DMS 273 (cell line): ENCODE results near the gene MED16.
A peak's percentile ranks its signal among the peaks of the same experiment; 100 is the strongest.

Experiments
- DNase-seq: peaks from one replicate; lab custom pipeline; 2025; ENCODE audit not compliant: unreplicated experiment; lab: John Stamatoyannopoulos, UW

Gene MED16

GRCh38 chr19:927780-928401, 34.9 kb upstream of the MED16 start:
- no peak for DNase-seq

- no peak for DNase-seq
Measured at GRCh38 chr19:927351-927779, 34.4 kb upstream of the MED16 start.

DNA sequence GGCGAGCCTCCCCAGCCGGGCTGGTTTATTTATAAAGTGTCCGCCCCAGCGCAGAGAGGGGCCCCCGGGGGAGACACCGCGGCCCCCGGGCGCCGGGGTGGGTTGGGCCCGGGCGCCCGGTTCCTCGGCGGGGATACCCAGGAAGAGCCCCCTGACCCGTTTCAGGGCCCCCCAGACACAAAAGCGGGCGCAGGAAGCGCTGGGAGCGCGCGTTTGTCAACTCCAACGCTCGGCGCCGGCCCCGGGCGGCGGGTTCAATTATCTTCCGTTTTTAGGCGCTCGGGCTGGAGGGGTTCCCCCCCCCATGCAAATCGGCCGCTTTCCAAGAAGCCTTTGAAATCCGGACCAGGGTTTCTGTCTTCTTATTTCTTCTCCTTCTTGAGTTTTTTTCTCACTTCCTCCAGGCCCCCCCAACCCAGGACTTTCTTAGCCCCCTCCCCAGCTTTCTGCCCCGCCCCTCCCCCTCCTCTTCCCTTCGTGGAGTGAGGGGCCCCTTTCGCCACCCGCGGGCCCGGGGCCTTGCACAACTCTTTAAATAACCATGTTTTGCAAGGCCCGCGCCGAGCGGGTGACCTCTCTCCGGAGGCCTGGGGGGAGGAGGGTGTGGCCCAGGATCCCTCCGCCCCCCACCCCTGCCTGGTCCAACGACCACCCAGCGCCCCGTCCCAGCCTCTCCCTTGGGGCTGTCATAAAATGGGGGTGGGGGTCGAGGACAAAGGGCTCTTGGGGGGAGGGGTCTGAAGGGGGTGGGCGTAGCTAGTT, 33.8 kb upstream of the MED16 start:
- peak; percentile 84 for DNase-seq

GRCh38 chr19:926323-926588, 33.3 kb upstream of the MED16 start:
- no peak for DNase-seq

DNA sequence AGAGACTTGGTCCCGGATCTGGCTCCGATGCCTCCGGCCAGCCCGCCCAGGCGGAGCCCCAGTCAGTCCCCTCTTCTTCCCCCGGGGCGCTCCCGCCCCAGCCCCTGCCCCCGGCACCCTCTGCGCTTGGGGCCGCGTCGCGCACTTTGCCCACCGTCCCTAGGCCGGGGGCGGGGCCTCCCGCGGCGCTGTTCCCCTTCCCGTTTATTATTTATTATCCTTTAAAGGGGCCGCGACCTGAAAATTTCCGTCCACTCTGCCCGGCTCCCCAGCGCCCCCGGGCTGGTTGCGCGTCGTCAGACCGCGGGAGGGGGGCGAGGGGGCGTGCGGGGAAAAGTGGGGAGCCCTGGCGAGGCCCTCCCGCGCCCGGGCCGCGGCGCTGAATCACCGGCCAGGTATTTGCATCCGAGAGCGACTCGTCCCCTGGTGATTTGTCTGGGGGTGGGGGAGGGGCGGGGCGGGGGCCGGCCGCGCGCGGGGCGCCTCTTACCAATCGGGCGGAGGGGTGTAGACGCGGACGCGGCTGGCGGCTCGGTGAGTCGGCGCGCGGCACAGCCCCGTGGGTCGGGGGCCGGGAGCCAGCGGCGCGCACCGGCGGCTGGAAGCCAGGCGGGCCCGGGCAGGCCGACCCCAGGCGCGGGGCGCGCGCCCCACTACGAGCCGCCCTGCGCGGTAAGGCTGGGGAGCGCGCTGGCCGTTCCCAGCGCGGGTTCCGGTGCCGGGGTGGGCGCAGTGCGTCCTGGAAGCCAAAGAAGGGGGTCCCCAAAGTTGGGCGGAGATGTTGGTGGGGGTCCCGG, 32.7 kb upstream of the MED16 start, which contains the start of gene ARID3A:
TSS of gene ARID3A (plus strand) at position 510 of the 797 bp plus-strand sequence. CDS start 3,494 bp downstream, outside the sequence.
- peak; percentile 94 for DNase-seq

- peak; percentile 62 for DNase-seq
Measured at GRCh38 chr19:925087-925525, 32.1 kb upstream of the MED16 start.

DNA sequence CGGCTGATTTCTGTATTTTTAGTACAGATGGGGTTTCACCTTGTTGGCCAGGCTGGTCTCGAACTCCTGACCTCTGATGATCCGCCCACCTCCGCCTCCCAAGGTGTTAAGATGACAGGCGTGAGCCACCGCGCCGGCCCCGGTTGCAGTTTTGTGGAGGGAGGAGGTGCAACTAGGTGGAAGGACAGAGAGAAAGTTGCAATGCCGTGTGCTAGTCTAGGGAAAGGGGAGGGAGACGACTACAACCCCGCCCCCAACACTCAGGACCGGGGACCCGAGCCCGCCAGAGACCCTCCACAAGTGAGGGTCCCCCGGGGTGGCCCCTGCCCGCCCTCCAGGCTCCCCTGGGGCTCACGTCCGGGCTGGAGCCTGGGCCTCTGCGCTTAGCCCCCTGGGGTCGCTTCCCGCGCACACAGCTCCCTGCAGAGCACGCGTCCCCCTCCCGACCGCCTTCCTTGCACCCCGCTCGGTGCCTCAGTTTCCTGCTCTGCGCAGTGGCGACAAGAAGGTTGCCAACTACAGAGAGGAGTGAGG, 31.6 kb upstream of the MED16 start:
- DNase-seq = no peak

DNA sequence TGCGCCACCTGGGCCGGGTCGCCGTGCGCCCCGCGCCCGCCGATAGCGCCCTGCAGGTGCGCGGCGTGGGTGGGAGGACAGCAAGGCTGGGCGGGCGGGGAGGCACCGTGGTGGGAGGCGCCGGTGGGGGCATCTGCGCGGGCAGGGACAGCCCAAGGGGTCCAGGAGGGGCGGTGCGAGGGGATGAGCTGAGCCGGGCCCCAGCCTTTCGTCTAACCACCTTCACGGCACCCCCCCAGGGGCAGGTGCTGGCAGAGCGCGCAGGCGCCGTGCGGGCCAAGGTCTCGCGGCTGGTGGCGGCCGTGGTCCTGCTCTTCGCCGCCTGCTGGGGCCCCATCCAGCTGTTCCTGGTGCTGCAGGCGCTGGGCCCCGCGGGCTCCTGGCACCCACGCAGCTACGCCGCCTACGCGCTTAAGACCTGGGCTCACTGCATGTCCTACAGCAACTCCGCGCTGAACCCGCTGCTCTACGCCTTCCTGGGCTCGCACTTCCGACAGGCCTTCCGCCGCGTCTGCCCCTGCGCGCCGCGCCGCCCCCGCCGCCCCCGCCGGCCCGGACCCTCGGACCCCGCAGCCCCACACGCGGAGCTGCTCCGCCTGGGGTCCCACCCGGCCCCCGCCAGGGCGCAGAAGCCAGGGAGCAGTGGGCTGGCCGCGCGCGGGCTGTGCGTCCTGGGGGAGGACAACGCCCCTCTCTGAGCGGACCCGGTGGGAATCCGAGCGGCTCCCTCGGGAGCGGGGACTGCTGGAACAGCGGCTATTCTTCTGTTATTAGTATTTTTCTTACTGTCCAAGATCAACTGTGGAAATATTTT, 27.3 kb upstream of the MED16 start:
- DNase-seq = peak; percentile 82

GRCh38 chr19:919199-920050, 26.4 kb upstream of the MED16 start:
- peak; percentile 79 for DNase-seq

- peak; percentile 72 for DNase-seq
Measured at GRCh38 chr19:918481-919198, 25.7 kb upstream of the MED16 start.

GRCh38 chr19:918152-918437, 25.1 kb upstream of the MED16 start:
- no peak for DNase-seq

DNA sequence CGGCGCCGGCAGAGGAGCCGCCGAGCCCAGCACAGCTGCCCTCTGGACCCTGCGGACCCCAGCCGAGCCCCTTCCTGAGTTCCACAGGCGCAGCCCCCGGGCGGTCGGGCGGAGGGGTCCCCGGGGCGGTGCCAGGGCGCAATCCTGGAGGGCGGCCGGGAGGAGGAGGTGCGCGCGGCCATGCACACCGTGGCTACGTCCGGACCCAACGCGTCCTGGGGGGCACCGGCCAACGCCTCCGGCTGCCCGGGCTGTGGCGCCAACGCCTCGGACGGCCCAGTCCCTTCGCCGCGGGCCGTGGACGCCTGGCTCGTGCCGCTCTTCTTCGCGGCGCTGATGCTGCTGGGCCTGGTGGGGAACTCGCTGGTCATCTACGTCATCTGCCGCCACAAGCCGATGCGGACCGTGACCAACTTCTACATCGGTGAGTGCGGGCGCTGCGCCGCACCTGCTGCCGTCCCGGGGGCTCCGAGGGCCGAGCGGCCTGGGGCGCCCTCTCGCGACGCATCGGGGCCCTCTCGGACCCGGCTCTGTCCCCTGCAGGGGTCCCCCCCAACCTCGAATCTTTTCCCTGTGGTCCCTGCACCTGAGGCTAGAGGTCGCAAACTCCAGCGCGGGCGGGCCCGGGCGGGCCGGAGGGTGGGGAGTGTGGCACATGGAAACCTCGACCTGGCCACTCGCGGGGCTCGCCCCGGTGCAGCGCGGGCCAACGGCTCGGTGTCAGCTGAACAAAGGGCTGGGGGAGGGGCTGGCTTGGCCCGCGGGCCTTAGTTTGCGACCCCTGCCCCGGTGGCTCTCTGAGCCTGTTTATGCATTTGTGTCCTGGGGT, 24.6 kb upstream of the MED16 start, which contains the start of gene KISS1R:
TSS of gene KISS1R (plus strand) at position 11 of the 829 bp plus-strand sequence. CDS start at position 181, 170 bp downstream.
- peak; percentile 82 for DNase-seq

DNA sequence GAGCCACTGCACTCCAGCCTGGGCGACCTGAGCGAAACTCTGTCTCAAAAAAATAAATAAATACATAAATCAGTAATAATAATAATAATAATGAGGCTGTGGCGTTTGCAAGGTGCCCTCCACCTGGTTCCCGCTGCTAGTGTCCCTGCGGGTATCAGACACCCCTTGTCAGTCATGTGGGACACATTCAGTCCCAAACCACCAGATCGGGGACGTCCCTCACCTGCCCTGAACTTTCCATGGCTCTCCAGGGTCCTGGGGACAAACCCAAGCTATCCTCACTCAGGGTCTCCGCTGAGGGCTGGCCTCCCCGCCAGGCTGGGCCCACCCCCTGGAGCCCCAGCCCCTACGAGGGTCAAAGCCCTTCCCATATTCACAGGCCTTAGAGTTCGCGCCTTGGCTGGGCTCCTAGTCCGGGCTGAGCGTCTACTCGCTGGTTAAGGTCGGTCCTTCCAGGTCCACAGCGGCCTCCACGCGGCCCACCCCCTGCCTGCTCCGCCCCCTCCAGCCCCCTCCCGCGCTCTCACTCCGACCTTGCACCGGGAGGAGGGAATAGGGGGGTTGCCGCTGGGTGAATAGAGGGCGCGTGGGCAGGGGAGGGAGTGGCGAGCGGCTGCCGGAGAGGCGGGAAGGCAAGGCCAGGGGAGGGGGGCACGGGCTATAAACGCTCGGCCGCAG, 23.8 kb upstream of the MED16 start:
- DNase-seq = peak; percentile 59

- peak; percentile 84 for DNase-seq
Measured at GRCh38 chr19:913080-913748, 20.2 kb upstream of the MED16 start, which contains the start of gene R3HDM4. R3HDM4 (minus strand) TSS chr19:913219; CDS start chr19:913157, 62 bp downstream.

DNA sequence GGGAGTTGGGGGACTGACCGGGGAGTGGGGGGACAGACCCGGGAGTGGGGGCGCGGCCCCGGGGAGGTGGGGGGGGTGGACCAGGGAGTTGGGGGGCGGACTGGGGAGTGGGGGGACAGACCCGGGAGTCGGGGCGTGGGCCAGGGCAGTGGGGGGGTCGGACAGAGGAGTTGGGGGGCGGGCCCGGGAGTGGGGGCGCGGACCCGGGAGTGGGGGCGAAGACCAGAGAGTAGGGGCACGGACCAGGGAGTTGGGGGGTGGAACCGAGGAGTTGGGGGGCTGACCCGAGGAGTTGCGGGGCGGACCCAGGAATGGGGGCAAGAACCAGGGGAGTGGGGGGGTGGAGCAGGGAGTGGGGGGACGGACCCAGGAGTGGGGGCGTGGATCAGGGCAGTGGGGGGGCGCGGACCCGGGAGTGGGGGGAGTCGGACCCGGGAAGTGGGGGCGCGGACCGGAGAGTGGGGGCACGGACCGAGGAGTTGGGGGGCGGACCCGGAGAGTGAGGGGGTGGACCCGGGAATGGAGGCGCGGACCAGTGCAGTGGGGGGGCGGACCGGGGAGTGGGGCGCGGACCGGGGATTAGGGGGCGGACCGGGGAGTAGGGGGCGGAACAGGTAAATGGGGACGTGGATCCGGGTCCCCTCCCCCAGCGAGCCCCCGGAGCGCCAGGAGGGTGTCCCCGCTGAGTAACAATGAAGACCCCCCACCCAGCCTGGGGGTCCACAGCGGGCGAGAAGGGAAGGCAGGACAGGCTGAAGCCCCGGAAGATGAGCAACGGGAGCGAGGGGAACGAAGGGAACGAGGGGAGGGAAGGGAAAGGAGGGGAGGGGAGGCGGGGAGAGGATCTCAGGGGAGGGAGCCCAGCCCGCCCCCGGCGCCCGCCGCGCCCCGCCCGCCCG, 19.4 kb upstream of the MED16 start:
- peak; percentile 77 for DNase-seq
